ENCODE data around the gene SPNS1.
A peak's percentile ranks its signal among the peaks of the same experiment; 100 is the strongest.

Gene SPNS1

GRCh38 chr16:29014561-29015069 lies 40.0 kb downstream of the SPNS1 start:
- TF ChIP-seq CTCF (IDR thresholded peaks at IDR 0.05; ENCODE audit: insufficient read depth, low read depth, low read length, missing control alignments): no peak
- no peak overlapping the region for H3K4me3 ChIP-seq (ENCODE audit: low read length)
- no peak for DNase-seq (ENCODE audit: low read depth)

- no peak for DNase-seq (ENCODE audit: low read depth)
- no peak overlapping the region for H3K4me3 ChIP-seq (ENCODE audit: low read length)
- no peak for TF ChIP-seq CTCF (IDR thresholded peaks at IDR 0.05; ENCODE audit: insufficient read depth, low read depth, low read length, missing control alignments)
Measured at GRCh38 chr16:29022196-29022595, 47.6 kb downstream of the SPNS1 start.

- H3K4me3 ChIP-seq (ENCODE audit: low read length): no peak overlapping the region
- no peak for TF ChIP-seq CTCF (IDR thresholded peaks at IDR 0.05; ENCODE audit: insufficient read depth, low read depth, low read length, missing control alignments)
- peak; percentile 47 for DNase-seq (ENCODE audit: low read depth)
Measured at GRCh38 chr16:29023279-29024277, 49.0 kb downstream of the SPNS1 start.

GRCh38 chr16:29024278-29024677 lies 49.7 kb downstream of the SPNS1 start:
- H3K4me3 ChIP-seq (ENCODE audit: low read length): no peak overlapping the region
- no peak for DNase-seq (ENCODE audit: low read depth)
- no peak for TF ChIP-seq CTCF (IDR thresholded peaks at IDR 0.05; ENCODE audit: insufficient read depth, low read depth, low read length, missing control alignments)

GRCh38 chr16:29025218-29025617 lies 50.6 kb downstream of the SPNS1 start:
- DNase-seq (ENCODE audit: low read depth): no peak
- no peak overlapping the region for H3K4me3 ChIP-seq (ENCODE audit: low read length)
- no peak for TF ChIP-seq CTCF (IDR thresholded peaks at IDR 0.05; ENCODE audit: insufficient read depth, low read depth, low read length, missing control alignments)

GRCh38 chr16:29025735-29026134 lies 51.2 kb downstream of the SPNS1 start:
- DNase-seq (ENCODE audit: low read depth): no peak
- no peak for TF ChIP-seq CTCF (IDR thresholded peaks at IDR 0.05; ENCODE audit: insufficient read depth, low read depth, low read length, missing control alignments)
- no peak overlapping the region for H3K4me3 ChIP-seq (ENCODE audit: low read length)

All from epithelial cell of esophagus (primary cell).